Caco-2 (cell line): ENCODE results near the gene PPARA. TPM values are rescaled to one million over a fixed set of nuclear protein-coding genes. Genes with fewer than 3 reads are reported as not detected.

Experiments
- BruUV-seq: library from RNA; stranded (reverse); fragments of 400-500 nt; replicated peaks from 2 replicates; lab custom pipeline; 2021; lab: Mats Ljungman, UMichigan
- CTCF ChIA-PET: fragments of 300-600 bp; sonication (Branson Sonifier 250); formaldehyde crosslinking; loops from one replicate; lab custom pipeline; 2022; ENCODE audit warnings: antibody characterized with exemption; lab: Charles Lee
- POLR2A ChIA-PET: fragments of 300-600 bp; sonication (Branson Sonifier 250); formaldehyde crosslinking; loops from one replicate; lab custom pipeline; 2022; ENCODE audit warnings: antibody characterized with exemption; lab: Charles Lee
- DNase-seq, 2 experiments: peaks; one replicate each; pipeline versions ENCODE4 v3.0.0 to v3.0.0-alpha.2; 2020 to 2022
- H3K27me3 ChIP-seq: replicated peaks from 2 replicates; pipeline ENCODE4 v1.6.0; 2011; ENCODE audit warnings: low read length; ENCODE audit not compliant: control insufficient read depth, insufficient read depth
- H3K36me3 ChIP-seq: 2 replicates; pipeline ENCODE4 v1.5.1; 2011; ENCODE audit warnings: low read length; ENCODE audit not compliant: control insufficient read depth, insufficient read depth
- H3K4me1 ChIP-seq: fragments of 250-450 bp; sonication (Bioruptor Pico); 2 replicates; pipeline ENCODE4 v1.5.1; 2020; ENCODE audit warnings: mild to moderate bottlenecking
- H3K4me3 ChIP-seq: 2 replicates; pipeline ENCODE4 v1.5.1; 2011; ENCODE audit warnings: low read depth, mild to moderate bottlenecking, control low read depth, low read length
- H3K9me3 ChIP-seq: fragments of 250-450 bp; sonication (Bioruptor Pico); 2 replicates; pipeline ENCODE4 v1.5.1; 2020; ENCODE audit warnings: mild to moderate bottlenecking, moderate library complexity
- H3K27ac Mint-ChIP-seq: one replicate; pipeline ENCODE4 v1.8.0; 2022; ENCODE audit warnings: mixed read lengths; ENCODE audit not compliant: unreplicated experiment
- H3K27me3 Mint-ChIP-seq: one replicate; pipeline ENCODE4 v1.8.0; 2022; ENCODE audit warnings: mixed read lengths; ENCODE audit not compliant: insufficient read depth, unreplicated experiment
- H3K36me3 Mint-ChIP-seq: one replicate; pipeline ENCODE4 v1.8.0; 2022; ENCODE audit warnings: mild to moderate bottlenecking, mixed read lengths; ENCODE audit not compliant: insufficient read depth, unreplicated experiment
- H3K4me1 Mint-ChIP-seq: one replicate; pipeline ENCODE4 v1.8.0; 2022; ENCODE audit warnings: low read depth, mixed read lengths; ENCODE audit not compliant: unreplicated experiment
- H3K4me3 Mint-ChIP-seq: one replicate; pipeline ENCODE4 v1.8.0; 2022; ENCODE audit warnings: mild to moderate bottlenecking, moderate library complexity, mixed read lengths; ENCODE audit not compliant: unreplicated experiment
- H3K9me3 Mint-ChIP-seq: one replicate; pipeline ENCODE4 v1.8.0; 2022; ENCODE audit warnings: mixed read lengths; ENCODE audit not compliant: unreplicated experiment
- intact Hi-C: fragments of 100-400 bp; cut with micrococcal nuclease; formaldehyde crosslinking; loops from one replicate; pipeline ENCODE4 v1.10.0; 2022; ENCODE audit not compliant: unreplicated experiment
- total RNA-seq: library from RNA; stranded (reverse); gene quantifications from 2 replicates; pipeline ENCODE4 v1.2.3, GENCODE V29; 2022
- TF ChIP-seq, protein P1 (sequence below), 2 experiments: fragments of 200-600 bp in 1 of 2; IDR thresholded peaks; 1 replicate in 1 of 2; 2 replicates in 1 of 2; pipeline versions ENCODE4 v1.5.1 to v1.8.0; 2011 to 2022; ENCODE audit warnings: antibody characterized with exemption in 1 of 2, control low read depth in 1 of 2, inconsistent platforms in 1 of 2, low read depth in 1 of 2, low read length in 1 of 2, mild to moderate bottlenecking in 1 of 2, moderate library complexity in 1 of 2; ENCODE audit not compliant: insufficient read depth in 1 of 2, severe bottlenecking in 1 of 2, unreplicated experiment in 1 of 2

The PPARA gene
- total RNA-seq, 1 experiment from 2014 or later: 13.4 TPM

DNA sequence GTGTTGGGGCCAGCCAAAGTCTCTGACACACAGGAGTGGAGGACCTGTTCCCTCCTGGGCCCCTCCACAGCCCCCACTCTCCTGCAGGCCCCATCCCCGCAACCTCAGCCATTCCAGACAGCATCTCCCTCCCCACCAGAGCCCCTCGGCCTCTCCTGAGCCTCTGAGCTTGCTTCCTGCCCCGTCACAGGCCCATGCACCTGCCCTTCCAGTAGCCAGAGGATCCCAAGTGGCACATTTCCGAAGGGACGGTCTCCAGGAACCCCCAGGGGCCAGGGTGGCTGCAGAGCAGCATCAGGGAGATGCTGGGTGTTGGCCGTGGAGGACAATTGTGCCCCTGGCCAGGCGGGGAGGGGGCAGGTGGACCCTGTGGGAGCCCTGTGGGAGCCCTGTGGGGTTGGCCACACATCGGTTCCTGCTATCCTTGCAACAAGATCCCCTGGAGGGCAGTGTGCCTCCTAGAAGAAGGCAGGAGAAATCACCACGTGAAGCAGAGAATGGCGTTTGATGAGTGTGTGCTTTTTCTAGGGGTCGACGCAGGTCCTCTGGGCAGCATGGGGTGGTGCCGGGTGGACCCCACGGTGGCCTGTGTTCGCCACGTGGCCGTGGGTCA lies 45.3 kb upstream of the PPARA start:
- intact Hi-C loops: no loop called here
- H3K9me3 ChIP-seq: no peaks in the 10 kb centered on the region
- no peaks in the 10 kb centered on the region for H3K27me3 Mint-ChIP-seq
- POLR2A ChIA-PET: no interaction called here
- BruUV-seq: no TSS peak
- peaks cover 13% of the 10 kb centered on the region for H3K36me3 Mint-ChIP-seq
- H3K36me3 ChIP-seq: no peaks in the 10 kb centered on the region
- no peaks in the 10 kb centered on the region for H3K27me3 ChIP-seq
- no peak overlapping the region for H3K4me3 Mint-ChIP-seq
- TF ChIP-seq, protein P1, sequence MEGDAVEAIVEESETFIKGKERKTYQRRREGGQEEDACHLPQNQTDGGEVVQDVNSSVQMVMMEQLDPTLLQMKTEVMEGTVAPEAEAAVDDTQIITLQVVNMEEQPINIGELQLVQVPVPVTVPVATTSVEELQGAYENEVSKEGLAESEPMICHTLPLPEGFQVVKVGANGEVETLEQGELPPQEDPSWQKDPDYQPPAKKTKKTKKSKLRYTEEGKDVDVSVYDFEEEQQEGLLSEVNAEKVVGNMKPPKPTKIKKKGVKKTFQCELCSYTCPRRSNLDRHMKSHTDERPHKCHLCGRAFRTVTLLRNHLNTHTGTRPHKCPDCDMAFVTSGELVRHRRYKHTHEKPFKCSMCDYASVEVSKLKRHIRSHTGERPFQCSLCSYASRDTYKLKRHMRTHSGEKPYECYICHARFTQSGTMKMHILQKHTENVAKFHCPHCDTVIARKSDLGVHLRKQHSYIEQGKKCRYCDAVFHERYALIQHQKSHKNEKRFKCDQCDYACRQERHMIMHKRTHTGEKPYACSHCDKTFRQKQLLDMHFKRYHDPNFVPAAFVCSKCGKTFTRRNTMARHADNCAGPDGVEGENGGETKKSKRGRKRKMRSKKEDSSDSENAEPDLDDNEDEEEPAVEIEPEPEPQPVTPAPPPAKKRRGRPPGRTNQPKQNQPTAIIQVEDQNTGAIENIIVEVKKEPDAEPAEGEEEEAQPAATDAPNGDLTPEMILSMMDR (IDR thresholded peaks at IDR 0.05; ENCODE audit: insufficient read depth in 1 of 2, low read depth in 1 of 2, low read length in 1 of 2, severe bottlenecking in 1 of 2, unreplicated experiment in 1 of 2): no peak
- peaks cover 69% of the 10 kb centered on the region for H3K4me1 ChIP-seq
- CTCF ChIA-PET: no interaction called here
- H3K27ac Mint-ChIP-seq: peak overlapping the region; percentile 95
- H3K9me3 Mint-ChIP-seq: no peaks in the 10 kb centered on the region
- peaks cover 18% of the 10 kb centered on the region for H3K4me1 Mint-ChIP-seq
- H3K4me3 ChIP-seq: no peak overlapping the region
- no peak for DNase-seq

DNA sequence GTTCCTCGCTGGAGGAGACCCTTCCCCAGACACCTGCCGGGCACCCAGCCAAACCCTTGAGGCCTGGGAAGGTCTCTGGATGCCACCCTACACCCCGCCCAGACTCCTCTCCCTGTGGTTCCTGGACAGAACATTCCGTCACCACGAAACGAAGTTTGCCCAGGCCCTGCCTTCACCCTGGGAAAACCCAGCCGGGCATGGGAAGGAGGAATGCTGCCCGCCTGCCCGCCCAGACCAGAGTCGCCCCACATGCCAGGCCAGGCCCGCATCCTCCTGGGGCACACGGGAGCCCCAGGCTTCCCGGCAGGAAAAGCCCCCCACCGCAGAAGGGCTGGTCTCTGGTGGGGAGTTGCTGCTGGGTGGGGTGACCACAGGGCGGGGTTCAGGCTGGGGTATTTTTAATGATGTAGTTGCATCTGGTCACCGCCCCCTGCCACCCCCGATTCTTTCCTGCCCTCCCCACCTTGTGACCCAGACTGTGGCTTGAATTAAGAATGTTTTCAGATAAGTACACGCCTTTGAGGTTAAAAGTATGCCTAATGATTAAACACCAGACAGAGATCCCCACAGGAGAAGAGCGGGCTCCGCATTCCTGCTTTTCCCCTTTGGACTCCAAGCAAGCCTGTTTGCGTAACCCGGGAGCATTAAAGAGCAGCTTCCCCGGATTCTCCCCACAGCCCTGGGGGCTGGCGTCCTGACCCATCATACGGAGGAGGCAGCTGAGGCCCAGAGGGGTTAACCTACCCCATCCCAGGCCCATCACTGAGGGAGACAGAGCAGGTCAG lies 44.6 kb upstream of the PPARA start:
- BruUV-seq: no TSS peak
- CTCF ChIA-PET: interaction anchor here (0.6 to 1.2 kb wide), 7 partner anchors 11 to 226 kb away, joined by 3 to 16 read pairs (median 3); no protein-coding TSS in a partner anchor

More for the DNA sequence above, 44.6 kb upstream of the PPARA start:
- Mint-ChIP-seq H3K9me3 (no peaks in the 10 kb centered on the region), H3K4me3 (peak overlapping the region; percentile 65), H3K27ac (peak overlapping the region; percentile 95), H3K36me3 (peaks cover 13% of the 10 kb centered on the region), H3K27me3 (no peaks in the 10 kb centered on the region), H3K4me1 (peaks cover 18% of the 10 kb centered on the region)
- H3K4me3 ChIP-seq: no peak overlapping the region
- POLR2A ChIA-PET: interaction anchor here (0.6 to 0.9 kb wide), 2 partner anchors 33 to 70 kb away, joined by 5 to 7 read pairs; no protein-coding TSS in a partner anchor
- H3K4me1 ChIP-seq: peaks cover 76% of the 10 kb centered on the region
- intact Hi-C loops: loop anchor here (1.0 kb wide), 1 partner anchor 69 kb away; no protein-coding TSS in a partner anchor
- no peaks in the 10 kb centered on the region for H3K36me3 ChIP-seq
- H3K9me3 ChIP-seq: no peaks in the 10 kb centered on the region
- no peaks in the 10 kb centered on the region for H3K27me3 ChIP-seq
- DNase-seq: peak; percentile 87 to 91
- TF ChIP-seq, protein P1 (IDR thresholded peaks at IDR 0.05; ENCODE audit: insufficient read depth in 1 of 2, low read depth in 1 of 2, low read length in 1 of 2, severe bottlenecking in 1 of 2, unreplicated experiment in 1 of 2): no peak
